ENCODE measurements around the gene PARVA.

DNA sequence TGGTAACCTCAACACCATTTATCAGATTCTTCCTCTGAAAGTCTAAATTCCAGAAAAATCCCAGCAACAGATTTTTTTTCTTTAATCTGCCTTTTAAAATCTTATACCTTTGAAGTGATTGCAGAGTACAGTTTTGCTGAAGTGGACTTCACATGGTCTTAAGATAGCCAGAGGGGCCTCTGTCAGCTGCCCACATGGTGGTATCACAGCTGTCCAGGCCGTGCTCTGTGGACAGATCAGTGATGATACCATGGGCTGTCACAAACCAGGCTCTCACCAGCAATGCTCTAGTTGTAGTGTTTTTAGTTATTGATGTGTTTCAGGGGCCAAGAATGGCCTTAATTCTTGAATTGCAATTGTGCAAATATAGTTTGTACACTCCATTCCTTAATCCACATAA is 44.0 kb downstream of the PARVA start:
- no peak for TF ChIP-seq POLR2A (IDR thresholded peaks at IDR 0.05)
- TF ChIP-seq, protein P1, sequence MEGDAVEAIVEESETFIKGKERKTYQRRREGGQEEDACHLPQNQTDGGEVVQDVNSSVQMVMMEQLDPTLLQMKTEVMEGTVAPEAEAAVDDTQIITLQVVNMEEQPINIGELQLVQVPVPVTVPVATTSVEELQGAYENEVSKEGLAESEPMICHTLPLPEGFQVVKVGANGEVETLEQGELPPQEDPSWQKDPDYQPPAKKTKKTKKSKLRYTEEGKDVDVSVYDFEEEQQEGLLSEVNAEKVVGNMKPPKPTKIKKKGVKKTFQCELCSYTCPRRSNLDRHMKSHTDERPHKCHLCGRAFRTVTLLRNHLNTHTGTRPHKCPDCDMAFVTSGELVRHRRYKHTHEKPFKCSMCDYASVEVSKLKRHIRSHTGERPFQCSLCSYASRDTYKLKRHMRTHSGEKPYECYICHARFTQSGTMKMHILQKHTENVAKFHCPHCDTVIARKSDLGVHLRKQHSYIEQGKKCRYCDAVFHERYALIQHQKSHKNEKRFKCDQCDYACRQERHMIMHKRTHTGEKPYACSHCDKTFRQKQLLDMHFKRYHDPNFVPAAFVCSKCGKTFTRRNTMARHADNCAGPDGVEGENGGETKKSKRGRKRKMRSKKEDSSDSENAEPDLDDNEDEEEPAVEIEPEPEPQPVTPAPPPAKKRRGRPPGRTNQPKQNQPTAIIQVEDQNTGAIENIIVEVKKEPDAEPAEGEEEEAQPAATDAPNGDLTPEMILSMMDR (IDR thresholded peaks at IDR 0.05) = no peak

Data from thyroid gland (tissue), 4 donors.